Epithelial cell of esophagus (primary cell): ENCODE results near the gene PER1.
A peak's percentile ranks its signal among the peaks of the same experiment; 100 is the strongest.
"Not testable (repeated sequence)": the region's sequence is repeated elsewhere in the genome, so short reads cannot be mapped to it uniquely, and the experiment has no call there.

Experiments used
- DNase-seq: peaks from one replicate; pipeline ENCODE4 v3.0.0; 2010; ENCODE audit warnings: low read depth
- H3K4me3 ChIP-seq: 2 replicates; pipeline ENCODE4 v1.5.1; 2011; ENCODE audit warnings: mild to moderate bottlenecking, low read length, control low read depth
- CTCF ChIP-seq: IDR thresholded peaks from 2 replicates; pipeline ENCODE4 v1.5.1; 2011; ENCODE audit warnings: low read depth, mild to moderate bottlenecking, low read length, control low read depth, inconsistent platforms; ENCODE audit not compliant: insufficient read depth; ENCODE audit errors: missing control alignments

The PER1 gene

GRCh38 chr17:8176197-8176940 is 24.2 kb upstream of the PER1 start, which contains the start of gene TMEM107:
Gene TMEM107 (minus strand): TSS chr17:8176380. CDS start chr17:8176286, 94 bp downstream.
- H3K4me3 ChIP-seq, result peak within 1 kb of the TSS; percentile 80
- DNase-seq, result peak; percentile 89
- TF ChIP-seq CTCF, result no peak

- H3K4me3 ChIP-seq, result peak overlapping the region; percentile 80
- no peak for DNase-seq
- TF ChIP-seq CTCF, result no peak
Observed at GRCh38 chr17:8175795-8176196, 23.6 kb upstream of the PER1 start.

- no peak for DNase-seq
- H3K4me3 ChIP-seq, result peak overlapping the region; percentile 61
- no peak for TF ChIP-seq CTCF
Observed at GRCh38 chr17:8173871-8174322, 21.7 kb upstream of the PER1 start.

- H3K4me3 ChIP-seq, result peak overlapping the region; percentile 61
- no peak for TF ChIP-seq CTCF
- DNase-seq, result peak; percentile 97
Observed at GRCh38 chr17:8173056-8173870, 21.1 kb upstream of the PER1 start.

GRCh38 chr17:8170186-8170585 is 18.0 kb upstream of the PER1 start:
- DNase-seq, result not testable (repeated sequence)

GRCh38 chr17:8167526-8167925 is 15.3 kb upstream of the PER1 start:
- DNase-seq, result no peak
- no peak overlapping the region for H3K4me3 ChIP-seq
- no peak for TF ChIP-seq CTCF

More at GRCh38 chr17:8170186-8170585, 18.0 kb upstream of the PER1 start:
- not testable (repeated sequence) for H3K4me3 ChIP-seq

GRCh38 chr17:8166731-8167130 is 14.5 kb upstream of the PER1 start:
- no peak overlapping the region for H3K4me3 ChIP-seq
- DNase-seq, result peak; percentile 44
- no peak for TF ChIP-seq CTCF
